GM21381 (cell line): Measurements from ENCODE around the gene HEXIM2.
A peak's percentile ranks its signal among the peaks of the same experiment; 100 is the strongest.
"Not testable (repeated sequence)": the region's sequence is repeated elsewhere in the genome, so short reads cannot be mapped to it uniquely, and the experiment has no call there.

Source experiments
- ATAC-seq: cut with Tn5 transposase; IDR thresholded peaks from one replicate; pipeline ENCODE4 v1.9.1; 2021; ENCODE audit warnings: mild to moderate bottlenecking, moderate library complexity; ENCODE audit not compliant: unreplicated experiment

HEXIM2 gene

DNA sequence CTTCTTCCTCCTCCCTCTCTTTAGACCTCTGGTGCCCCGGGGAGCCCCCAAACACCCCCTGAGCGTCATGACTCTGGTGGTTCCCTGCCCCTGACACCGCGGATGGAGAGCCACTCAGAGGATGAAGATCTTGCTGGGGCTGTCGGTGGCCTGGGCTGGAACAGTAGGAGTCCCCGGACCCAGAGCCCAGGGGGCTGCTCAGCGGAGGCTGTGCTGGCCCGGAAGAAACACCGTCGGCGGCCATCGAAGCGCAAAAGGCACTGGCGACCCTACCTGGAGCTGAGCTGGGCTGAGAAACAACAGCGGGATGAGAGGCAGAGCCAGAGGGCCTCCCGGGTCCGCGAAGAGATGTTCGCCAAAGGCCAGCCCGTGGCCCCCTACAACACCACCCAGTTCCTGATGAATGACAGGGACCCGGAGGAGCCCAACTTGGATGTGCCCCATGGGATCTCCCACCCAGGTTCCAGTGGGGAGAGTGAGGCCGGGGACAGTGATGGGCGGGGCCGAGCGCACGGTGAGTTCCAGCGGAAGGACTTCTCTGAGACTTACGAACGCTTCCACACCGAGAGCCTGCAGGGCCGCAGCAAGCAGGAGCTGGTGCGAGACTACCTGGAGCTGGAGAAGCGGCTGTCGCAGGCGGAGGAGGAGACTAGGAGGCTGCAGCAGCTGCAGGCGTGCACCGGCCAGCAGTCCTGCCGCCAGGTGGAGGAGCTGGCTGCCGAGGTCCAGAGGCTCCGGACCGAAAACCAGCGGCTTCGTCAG lies 7.5 kb downstream of the HEXIM2 start:
- no peak for ATAC-seq

DNA sequence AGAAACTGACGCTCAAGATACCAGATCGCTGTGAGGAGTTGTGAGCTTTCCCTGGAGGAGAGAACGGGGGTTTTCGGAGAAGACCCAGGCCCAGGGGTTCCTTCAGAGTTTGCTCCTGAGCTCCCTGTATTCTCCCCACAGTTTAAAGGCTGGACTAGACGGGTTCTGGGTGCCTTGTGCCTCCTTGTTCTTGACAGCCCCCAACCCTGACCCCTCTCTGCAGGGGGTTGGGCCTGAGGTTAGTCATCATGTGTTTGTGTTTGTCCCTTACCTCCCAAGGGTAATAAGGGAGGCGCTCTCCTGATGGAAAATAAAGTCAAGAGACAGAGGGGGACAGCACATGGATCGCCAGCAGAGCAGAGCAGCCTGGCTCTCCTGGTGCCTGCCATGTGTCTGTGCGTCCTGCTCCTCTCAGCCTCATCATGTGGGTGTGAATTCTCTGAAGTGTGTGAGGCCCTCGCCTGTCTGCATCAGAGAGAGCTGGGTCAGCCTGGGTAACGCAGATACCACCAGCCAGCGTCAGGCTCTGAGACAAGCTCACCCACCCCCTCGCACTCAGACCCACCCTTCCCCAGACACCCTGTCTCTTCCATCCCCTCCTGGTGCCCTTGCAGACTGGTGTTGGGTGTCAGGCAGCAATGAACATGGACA lies 8.7 kb downstream of the HEXIM2 start:
- no peak for ATAC-seq

DNA sequence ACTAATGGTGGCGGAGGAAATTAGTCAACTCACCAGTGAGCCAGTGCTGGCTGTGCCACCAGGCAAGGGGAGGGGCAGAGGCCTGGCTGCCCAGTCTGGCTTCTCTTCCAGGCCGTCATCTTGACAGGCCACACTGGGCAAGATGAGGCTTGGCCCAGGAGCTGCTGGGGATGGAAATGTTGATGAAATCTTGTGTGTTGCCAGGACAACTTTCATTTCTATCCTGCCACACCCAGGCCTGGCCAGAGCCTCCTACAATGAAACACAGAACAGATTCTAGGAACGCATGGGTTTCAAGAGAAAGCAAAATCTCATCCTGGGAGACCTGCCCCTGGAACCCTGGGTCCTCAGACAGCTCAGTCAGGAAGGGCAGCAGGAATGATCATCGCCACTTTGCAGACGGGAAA lies 9.3 kb downstream of the HEXIM2 start:
- ATAC-seq = no peak

DNA sequence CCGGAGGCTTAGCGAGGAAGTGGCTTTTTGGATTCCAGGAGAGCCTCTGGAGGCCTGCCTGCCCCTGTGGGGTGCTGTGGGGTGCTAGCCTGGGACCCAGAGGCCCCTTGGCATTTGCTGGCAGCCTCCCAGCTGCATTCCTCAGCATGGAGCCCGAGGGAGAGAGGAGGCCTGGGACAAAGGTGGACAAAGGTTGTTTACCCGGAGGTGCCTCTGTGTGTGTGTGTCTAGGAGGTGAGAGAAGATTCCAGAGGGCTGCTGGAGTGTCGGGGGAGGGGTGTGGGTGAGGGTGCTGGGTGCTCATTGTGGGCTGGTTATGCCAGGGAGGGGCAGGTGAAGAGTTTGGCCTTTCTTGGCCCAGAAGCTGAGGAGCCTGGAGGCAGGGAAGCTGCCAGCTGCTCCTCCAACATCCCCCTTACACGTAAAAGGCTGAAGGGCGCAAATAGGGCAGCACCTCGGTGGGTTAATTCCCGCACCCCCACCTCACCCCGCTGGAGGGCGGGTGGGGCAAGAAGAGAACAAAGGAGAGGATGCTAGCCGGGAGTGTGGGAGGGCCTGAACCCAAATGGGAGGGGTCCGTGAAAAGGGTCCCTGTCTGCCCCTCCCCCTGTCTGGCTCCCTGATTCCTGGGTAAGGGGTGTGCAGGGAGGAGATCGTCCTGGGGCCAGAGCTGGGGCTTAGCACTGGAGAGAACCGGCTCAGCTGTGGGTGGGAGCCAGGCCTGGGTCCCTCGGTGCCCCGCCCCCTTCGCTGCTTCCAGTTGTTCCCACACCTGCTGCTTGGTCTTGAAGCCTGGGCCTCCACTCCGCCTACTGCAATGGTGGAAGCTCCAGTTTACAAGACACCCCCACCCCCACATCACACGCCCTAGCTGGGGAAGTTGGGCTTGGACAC lies 9.9 kb downstream of the HEXIM2 start:
- ATAC-seq = no peak

DNA sequence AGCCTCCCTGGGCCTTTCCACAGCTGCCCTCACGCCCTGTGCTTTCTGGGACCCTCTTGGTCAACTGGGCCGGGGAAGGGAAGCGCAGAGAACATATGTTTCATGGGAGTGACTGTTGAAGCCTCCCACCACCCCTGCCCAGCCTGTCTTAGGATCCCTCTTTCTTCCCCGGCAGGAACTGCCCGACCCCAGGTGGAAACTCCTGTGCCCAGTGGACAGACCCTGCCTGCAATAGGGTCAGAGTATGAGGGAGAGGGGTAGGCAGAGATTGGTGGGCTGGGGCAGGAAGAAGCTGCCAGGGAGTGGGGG lies 10.5 kb downstream of the HEXIM2 start:
- ATAC-seq = no peak

DNA sequence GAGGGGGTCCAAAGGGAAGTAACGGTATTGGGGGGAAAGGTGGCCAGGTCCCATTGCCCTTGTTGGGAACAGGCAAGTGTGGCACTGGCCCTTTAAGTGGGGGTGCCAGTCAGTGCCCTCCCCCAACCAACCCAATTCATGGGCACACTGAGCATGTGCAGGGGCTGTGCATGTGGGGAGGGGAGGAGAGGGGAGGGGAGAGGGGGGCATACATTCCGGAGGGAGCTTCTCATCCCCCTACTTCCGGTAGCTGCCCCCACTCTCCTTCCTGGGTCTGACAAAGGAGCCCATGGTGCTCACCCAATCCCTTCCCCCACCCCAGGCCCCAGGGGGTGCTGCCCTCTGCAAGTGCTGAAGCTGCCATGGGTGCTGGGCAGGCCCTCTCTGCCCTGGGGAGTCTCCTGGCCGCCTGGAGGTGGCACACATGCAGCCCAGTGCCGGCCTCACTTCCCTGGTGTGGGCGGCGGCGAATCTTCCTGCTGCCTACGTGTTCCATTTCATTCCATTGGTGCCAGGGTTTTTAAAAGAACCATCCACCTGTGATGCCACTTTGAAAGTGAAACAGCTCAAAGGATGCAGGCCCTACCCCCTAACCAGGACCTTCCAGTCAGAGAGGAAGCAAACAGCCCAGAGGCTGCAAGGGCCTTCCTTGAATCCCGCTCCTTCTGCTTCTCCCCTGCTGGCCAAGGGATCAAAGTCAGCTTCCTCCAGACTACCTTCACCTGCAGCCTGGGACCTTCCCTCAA lies 11.0 kb downstream of the HEXIM2 start:
- ATAC-seq = no peak

DNA sequence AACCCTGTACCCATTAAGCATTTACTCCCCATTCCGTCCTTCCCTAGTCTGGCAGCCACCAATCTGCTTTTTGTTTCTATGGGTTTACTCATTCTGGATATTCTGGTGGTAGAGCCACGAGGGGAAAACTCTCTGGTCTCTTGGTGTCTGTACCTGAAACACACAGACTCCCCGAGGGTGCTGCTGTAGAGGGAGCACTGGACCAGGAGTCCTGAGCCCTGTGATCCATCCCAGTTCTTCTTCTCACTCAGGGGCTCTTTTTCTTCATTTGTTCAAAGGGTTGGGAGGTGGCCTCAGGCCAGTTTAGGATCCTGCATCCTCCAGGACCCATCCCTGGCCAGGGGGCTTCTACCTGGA lies 14.1 kb downstream of the HEXIM2 start:
- ATAC-seq = no peak

DNA sequence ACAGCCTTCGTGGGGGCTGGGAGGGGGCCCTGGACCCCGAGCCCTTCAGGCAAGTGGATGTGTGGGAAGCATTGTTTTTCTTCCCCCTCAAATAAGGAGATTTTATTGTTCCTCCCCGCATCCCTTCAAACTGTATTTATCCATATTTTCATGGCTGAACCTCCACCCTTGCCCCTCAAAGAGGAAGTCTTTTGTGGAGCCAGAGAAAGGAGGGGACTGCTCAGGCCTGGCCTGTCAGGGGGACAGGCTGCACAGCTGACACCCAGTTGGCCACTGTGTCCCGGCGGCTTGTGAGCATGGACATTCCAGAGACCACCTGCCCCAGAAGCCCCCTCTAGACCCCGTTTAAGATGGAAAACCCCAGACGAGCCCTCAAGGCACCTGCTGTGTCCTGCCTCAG lies 15.9 kb downstream of the HEXIM2 start:
- no peak for ATAC-seq

DNA sequence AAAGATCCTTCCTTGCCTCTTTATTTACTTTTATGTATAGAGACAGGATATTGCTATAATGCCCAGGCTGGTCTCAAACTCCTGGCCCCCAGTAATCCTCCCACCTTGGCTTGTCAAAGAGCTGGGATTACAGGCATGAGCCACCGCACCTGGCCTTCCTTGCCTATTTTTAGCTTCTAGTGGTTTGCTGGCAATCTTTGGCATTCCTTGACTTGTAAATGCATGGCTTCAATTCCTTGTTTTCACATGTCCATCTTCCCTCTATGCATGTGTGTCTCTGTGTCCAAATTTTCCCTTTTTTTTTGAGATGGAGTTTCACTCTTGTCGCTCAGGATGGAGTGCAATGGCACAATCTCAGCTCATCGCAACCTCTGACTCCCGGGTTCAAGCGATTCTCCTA lies 22.5 kb downstream of the HEXIM2 start:
- no peak for ATAC-seq

DNA sequence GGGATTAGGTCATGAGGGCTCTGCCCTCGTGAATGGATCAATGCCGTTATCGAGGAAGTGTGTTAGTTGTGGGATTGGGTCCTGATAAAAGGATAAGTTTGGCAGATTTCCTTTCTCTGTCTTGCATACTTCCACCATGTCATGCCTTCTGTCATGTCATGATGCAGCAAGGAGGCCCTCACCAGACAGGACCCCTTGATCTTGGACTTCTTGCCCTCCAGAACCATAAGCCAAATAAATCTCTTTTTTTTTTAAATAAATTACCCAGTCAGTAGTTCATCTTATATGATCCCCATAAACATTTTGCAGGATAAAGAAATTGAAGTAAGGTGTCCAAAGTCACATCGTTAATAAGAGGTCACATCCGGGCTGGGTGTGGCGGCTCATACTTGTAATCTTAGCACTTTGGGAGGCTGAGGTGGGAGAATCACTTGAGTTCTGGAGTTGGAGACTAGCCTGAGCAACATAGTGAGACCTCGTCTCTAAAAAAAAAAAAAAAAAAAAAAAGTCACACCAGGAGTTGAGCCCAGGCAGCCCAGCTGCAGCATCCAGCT lies 25.2 kb downstream of the HEXIM2 start:
- no peak for ATAC-seq

DNA sequence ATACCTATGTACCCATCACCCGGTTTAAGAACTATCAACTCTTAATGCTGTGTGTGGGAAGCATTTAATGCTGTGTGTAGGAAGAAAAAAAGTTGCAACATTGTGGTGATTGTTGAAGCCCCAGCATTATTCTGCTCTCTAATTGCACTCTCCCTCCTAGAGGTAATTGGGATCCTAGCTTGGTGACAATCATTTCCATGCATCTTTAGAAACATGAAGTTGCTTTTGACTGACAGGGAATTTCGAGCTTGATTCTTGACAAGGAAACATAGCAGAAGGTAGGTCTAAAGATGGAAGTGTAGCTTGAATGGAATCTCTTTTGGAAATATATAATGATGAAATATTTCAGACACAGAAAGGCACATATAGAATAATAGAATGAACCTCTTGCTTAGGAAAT lies 27.3 kb downstream of the HEXIM2 start:
- ATAC-seq = no peak

DNA sequence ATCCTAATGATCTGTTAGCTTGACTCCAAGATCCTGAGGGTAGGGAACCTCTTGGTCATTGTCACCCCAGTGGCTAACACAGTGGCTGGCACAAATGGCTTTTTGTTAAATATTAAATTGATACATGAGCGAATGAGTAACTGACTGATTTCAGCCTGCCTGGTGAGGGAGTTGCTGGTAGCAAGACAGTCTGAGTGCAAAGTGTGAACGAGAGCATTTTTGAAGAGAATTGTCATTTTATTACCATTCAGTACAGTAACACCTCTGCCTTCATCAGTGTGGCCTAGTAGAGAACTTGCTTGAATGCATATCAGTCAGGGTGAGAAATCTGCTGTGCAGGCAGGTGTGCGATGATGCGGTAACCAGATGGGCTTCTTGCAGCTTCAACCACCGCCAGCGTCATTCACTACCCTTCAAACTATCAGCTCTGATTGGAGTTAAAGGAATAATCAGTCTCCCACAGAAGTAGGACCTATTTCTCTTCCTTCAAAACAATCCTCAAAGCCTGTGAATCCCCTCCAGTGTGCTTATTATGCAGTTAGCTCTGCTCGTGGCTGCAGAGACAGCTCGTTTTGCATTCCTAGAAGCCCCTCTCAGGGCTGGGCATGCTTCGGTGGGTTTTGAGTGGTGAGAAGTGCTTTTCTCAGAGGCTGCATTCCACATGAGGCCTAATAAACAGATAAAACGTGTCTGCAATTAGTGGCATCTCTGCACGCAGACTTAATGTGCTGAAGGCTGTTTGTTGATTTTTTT lies 29.0 kb downstream of the HEXIM2 start:
- no peak for ATAC-seq

DNA sequence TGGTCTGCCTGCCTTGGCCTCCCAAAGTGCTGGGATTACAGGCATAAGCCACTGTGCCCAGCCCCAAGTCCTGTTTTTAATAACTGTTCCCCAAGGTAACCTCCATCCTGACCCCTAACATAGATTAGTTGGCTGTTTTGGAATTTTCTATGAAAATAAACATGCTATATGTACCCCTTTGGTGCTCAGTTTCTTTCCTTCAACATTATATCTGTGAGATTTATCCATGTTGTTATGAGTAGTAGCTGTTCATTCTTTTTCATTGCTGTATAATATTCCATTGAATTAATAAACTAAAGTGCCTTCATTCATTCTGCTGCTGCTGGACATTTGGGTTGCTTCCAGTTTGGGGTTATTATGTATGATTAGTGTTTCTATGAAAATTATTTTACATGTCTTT lies 33.7 kb downstream of the HEXIM2 start:
- no peak for ATAC-seq

DNA sequence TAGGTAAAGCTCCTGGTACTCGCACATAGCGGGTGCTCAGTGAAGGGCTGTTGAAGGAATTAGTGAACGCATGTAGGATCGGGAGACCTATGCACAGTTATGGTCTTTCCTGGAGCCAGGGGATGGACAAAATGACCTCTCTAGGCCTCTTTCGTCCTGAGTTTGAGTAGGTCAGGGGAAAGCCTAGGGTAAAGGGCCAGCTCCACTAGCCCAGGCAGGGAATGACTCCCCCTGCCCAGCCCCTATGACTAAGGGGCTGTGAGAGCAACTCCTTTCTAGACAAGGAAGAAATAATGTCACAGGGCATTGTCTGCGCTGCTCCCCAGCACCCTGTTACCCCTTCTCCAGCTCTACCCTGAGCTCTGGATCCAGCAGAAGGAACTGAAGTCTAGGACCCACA lies 35.4 kb downstream of the HEXIM2 start:
- ATAC-seq = no peak

DNA sequence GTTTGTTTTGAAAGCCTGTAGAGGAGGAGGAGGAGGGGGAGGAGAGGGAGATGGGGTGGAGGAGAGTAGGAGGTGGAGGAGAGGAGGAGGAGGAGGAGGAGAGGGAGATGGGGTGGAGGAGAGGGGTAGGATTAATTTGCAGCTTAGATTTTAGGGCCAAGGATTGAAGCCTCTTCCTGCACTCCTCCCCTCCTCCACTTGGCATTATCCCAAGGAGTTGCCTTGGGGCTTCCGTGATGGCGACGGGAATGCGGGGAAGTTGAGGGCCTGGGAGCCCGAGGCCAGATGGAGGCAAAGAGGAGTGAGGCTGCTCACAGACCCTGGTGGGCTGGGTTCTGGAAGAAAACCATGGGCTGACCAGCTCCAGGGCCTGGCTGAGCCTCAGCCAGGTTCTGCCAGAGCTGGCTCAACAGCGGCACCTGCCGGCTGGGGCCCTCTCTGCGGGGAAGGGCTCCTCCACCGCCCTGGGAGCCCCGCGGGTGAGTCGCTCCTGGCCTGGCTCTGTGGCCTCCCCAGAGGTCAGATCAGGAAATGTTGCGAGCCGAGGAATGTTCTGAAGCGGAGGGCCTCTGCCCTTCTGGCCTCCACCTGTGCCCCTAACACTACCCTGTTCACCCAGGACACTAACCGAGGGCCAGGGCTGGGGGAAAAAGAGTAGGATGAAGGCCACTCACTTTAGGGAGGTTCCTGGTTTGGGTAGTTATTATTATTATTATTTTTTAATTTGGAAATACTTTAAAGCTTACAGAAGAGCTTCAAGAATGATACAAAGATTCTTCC lies 36.1 kb downstream of the HEXIM2 start:
- ATAC-seq = peak; percentile 88

DNA sequence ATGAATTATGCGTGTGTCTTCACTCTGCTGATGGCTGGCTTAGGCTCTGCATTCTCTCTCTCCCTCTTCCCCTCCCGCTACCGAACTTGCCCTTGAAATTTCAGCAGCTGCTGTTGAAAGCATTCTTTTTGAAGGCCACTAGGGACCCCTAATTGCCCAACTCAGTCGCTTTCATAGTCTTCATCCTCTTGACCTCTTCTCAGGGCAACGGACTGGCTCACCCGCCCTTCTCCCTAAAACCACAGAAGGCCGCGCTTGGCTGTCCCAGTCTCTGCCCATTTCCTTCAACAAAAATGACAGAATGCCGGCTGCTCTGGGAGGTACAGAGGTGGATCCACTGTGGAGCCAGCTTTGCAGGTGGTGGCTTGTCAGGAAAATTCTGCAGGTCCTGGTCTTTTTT lies 39.0 kb downstream of the HEXIM2 start:
- ATAC-seq = no peak

DNA sequence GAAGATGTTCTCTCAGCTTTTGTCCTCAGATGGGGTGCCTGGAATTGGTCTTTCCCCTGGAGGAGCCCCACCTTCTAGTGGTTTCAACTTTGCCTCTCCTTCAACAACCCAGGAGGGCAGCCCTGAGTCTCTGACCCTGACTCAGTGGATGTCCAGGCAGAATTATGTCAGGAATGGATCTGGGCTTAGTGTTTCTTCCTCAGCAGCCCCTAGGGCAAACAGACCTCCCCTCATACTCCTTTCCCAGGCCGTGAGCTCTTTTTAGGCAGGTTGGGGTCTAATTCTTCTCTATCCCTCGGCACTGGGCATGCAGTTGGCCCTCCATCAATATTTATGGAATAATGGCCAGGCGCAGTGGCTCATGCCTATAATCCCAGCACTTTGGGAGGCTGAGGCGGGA lies 39.8 kb downstream of the HEXIM2 start:
- ATAC-seq = no peak

DNA sequence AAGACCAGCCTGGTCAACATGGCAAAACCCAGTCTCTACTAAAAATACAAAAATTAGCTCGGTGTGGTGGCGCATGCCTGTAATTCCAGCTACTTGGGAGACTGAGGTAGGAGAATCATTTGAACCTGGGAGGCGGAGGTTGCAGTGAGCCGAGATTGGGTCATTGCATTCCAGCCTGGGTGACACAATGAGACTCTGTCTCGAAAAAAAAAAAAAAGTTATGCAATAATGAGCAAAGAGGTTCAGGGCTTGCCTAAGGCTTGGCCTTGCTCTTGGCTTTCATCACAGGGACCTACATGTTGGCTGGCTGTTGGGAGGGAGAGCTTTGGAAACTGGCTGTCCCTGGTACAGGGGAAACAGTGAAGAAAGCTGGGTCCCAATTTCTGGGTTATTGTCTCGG lies 40.2 kb downstream of the HEXIM2 start:
- not testable (repeated sequence) for ATAC-seq

DNA sequence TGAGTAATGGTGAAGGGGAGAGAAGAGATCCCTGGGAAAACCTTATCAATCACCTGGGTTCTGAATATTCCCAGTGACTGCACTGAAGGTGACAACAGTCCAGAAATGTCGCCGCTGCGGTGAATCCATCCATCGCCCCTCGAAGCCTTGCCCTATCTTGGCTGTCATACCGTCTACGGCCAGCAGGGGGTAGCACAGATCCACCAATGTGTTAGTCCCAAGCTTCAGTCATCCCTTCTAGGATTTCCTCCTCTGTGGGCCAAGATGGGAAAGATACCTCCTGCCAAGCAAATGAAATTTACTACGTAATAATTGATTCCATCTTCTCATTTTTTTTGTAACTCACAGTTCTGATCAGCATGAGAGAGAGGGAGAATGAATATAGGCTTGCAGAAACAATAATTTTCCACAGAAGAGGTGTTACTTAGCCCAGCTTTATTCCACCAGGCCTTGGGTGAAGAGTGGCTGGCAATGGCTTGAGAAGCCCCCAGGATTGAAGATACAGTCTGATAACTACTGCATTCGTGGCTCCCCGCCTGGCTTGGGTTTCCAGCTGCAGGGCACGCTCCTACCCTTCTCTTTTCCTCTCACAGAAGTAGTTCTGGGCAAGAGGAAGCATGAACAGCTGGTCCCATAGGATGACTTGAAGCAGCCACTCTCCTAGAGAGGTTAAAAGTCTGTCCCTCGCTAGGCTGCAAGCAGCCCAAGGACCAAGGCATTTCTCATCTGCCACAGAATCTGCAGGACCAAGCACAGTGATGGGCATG lies 57.4 kb downstream of the HEXIM2 start:
- no peak for ATAC-seq
